CD14-positive monocyte (primary cell): Measurements from ENCODE around the gene METTL15. TPM values are rescaled to one million over a fixed set of nuclear protein-coding genes. Genes with fewer than 3 reads are reported as not detected.

Experiments used
- DNase-seq, 3 donors: peaks; one replicate each; pipeline ENCODE4 v3.0.0-alpha.2; 2011 to 2022
- H2AFZ ChIP-seq: 2 replicates; pipeline ENCODE4 v1.6.0; 2012; ENCODE audit warnings: mild to moderate bottlenecking, low read depth, low read length, inconsistent platforms; ENCODE audit not compliant: insufficient read depth, poor library complexity, severe bottlenecking
- H3K27ac ChIP-seq, 2 donors: 1 replicate in 1 of 2; 2 replicates in 1 of 2; pipeline ENCODE4 v1.5.1; 2012 to 2013; ENCODE audit warnings: low read length in 2 of 2, control low read depth in 1 of 2, inconsistent platforms in 1 of 2, low read depth in 1 of 2, mild to moderate bottlenecking in 1 of 2
- H3K27me3 ChIP-seq, 2 donors: one replicate each; pipeline versions ENCODE4 v1.6.0 to v1.6.1; 2011 to 2013; ENCODE audit warnings: low read length in 2 of 2; ENCODE audit not compliant: control insufficient read depth in 2 of 2, insufficient read depth in 2 of 2
- H3K36me3 ChIP-seq, 2 donors: replicated peaks in 1 of 2; 1 replicate in 1 of 2; 2 replicates in 1 of 2; pipeline versions ENCODE4 v1.5.1 to v1.6.1; 2012 to 2013; ENCODE audit warnings: low read length in 2 of 2, control low read depth in 1 of 2, inconsistent platforms in 1 of 2, mild to moderate bottlenecking in 1 of 2; ENCODE audit not compliant: insufficient read depth in 2 of 2, control insufficient read depth in 1 of 2
- H3K4me1 ChIP-seq, 2 donors: 1 replicate in 1 of 2; 2 replicates in 1 of 2; pipeline versions ENCODE4 v1.5.1 to v1.6.1; 2012 to 2013; ENCODE audit warnings: low read length in 2 of 2, control low read depth in 1 of 2, inconsistent platforms in 1 of 2, mild to moderate bottlenecking in 1 of 2, moderate library complexity in 1 of 2; ENCODE audit not compliant: insufficient read depth in 2 of 2, control insufficient read depth in 1 of 2
- H3K4me2 ChIP-seq: replicated peaks from 2 replicates; pipeline ENCODE3; 2012; ENCODE audit warnings: low read length, moderate library complexity, mild to moderate bottlenecking; ENCODE audit not compliant: poor library complexity, severe bottlenecking; ENCODE audit errors: extremely low read depth
- H3K4me3 ChIP-seq, 3 experiments: fragments of 200-600 bp in 1 of 3; sonication (generic) in 1 of 3; replicated peaks in 1 of 3; 1 replicate in 2 of 3; 2 replicates in 1 of 3; pipeline ENCODE4 v1.5.1; 2011 to 2013; ENCODE audit warnings: low read length in 3 of 3, mild to moderate bottlenecking in 3 of 3, control low read depth in 2 of 3, low read depth in 2 of 3, inconsistent platforms in 1 of 3, moderate library complexity in 1 of 3
- H3K79me2 ChIP-seq: 2 replicates; pipeline ENCODE4 v1.6.0; 2012; ENCODE audit warnings: mild to moderate bottlenecking, control low read depth, inconsistent platforms, low read length, moderate library complexity; ENCODE audit not compliant: insufficient read depth
- H3K9ac ChIP-seq: 2 replicates; pipeline ENCODE4 v1.6.0; 2017; ENCODE audit warnings: low read length, mild to moderate bottlenecking; ENCODE audit not compliant: insufficient read depth, poor library complexity, severe bottlenecking
- H3K9me3 ChIP-seq, 2 donors: replicated peaks in 1 of 2; 1 replicate in 1 of 2; 2 replicates in 1 of 2; pipeline versions ENCODE4 v1.5.1 to v1.6.1; 2012 to 2013; ENCODE audit warnings: low read length in 2 of 2, control low read depth in 1 of 2; ENCODE audit not compliant: control insufficient read depth in 1 of 2, insufficient read depth in 1 of 2
- H4K20me1 ChIP-seq: 2 replicates; pipeline ENCODE4 v1.6.0; 2012; ENCODE audit warnings: mild to moderate bottlenecking, low read length, control low read depth, moderate library complexity; ENCODE audit not compliant: insufficient read depth
- H3K27ac Mint-ChIP-seq, 7 donors: one replicate each; pipeline ENCODE4 v1.8.0; 2020; ENCODE audit warnings: mild to moderate bottlenecking in 7 of 7, mixed read lengths in 7 of 7, moderate library complexity in 6 of 7, inconsistent platforms in 2 of 7
- H3K27me3 Mint-ChIP-seq, 3 donors: one replicate each; pipeline ENCODE4 v1.8.0; 2021 to 2022; ENCODE audit warnings: low read depth in 3 of 3, mild to moderate bottlenecking in 3 of 3, mixed read lengths in 3 of 3, moderate library complexity in 3 of 3, inconsistent platforms in 1 of 3
- H3K36me3 Mint-ChIP-seq, 2 donors: one replicate each; pipeline ENCODE4 v1.8.0; 2020; ENCODE audit warnings: mixed read lengths in 2 of 2, inconsistent platforms in 1 of 2, mild to moderate bottlenecking in 1 of 2
- H3K4me1 Mint-ChIP-seq: one replicate; pipeline ENCODE4 v1.8.0; 2020; ENCODE audit warnings: mild to moderate bottlenecking, mixed read lengths
- H3K4me3 Mint-ChIP-seq, 2 donors: one replicate each; pipeline ENCODE4 v1.8.0; 2020; ENCODE audit warnings: mild to moderate bottlenecking in 2 of 2, mixed read lengths in 2 of 2, moderate library complexity in 1 of 2
- H3K9me3 Mint-ChIP-seq, 7 donors: one replicate each; pipeline ENCODE4 v1.8.0; 2020 to 2022; ENCODE audit warnings: mixed read lengths in 7 of 7, mild to moderate bottlenecking in 6 of 7, moderate library complexity in 6 of 7, inconsistent platforms in 2 of 7
- CTCF ChIP-seq: fragments of 200-600 bp; IDR thresholded peaks from one replicate; pipeline ENCODE4 v1.8.0; 2022; ENCODE audit warnings: antibody characterized with exemption, mild to moderate bottlenecking
- WGBS: methylation state at CpG from one replicate; pipeline ENCODE4 v1.1.5; 2013; ENCODE audit warnings: missing lambda C conversion rate; ENCODE audit not compliant: insufficient coverage; 5-methylcytosine and 5-hydroxymethylcytosine counted together
- intact Hi-C, 2 donors: fragments of 100-400 bp; cut with micrococcal nuclease; formaldehyde crosslinking; loops; one replicate each; pipeline versions ENCODE4 v1.15.0 to v1.15.1; 2023
- polyA plus RNA-seq, 3 donors: library from polyadenylated mRNA; depleted of rRNA in 1 of 3; unstranded in 2 of 3; stranded (reverse) in 1 of 3; fragments of 300-500 nt in 2 of 3; fragments of >200 nt in 1 of 3; fragmentation: Illumina TruSeq in 2 of 3; gene quantifications; 1 replicate in 2 of 3; 2 replicates in 1 of 3; pipeline ENCODE4 v1.2.3, GENCODE V29; 2012 to 2021

The METTL15 gene
- polyA plus RNA-seq, 3 donors = 2.3 to 2.9 (median 2.6) TPM

- Mint-ChIP-seq H3K27ac (no peak overlapping the region), H3K36me3 (no peaks in the 10 kb centered on the region), H3K4me3 (no peak overlapping the region), H3K27me3 (no peaks in the 10 kb centered on the region), H3K4me1 (no peaks in the 10 kb centered on the region), H3K9me3 (peaks cover 2 to 19% (median 9%) of the 10 kb centered on the region in 7 donors)
- no peaks in the 10 kb centered on the region for H3K27me3 ChIP-seq
- intact Hi-C loops = no loop called here
- DNase-seq = no peak
- H3K79me2 ChIP-seq = no peaks in the 10 kb centered on the region
- no peaks in the 10 kb centered on the region for H3K36me3 ChIP-seq
- no peaks in the 10 kb centered on the region for H3K4me1 ChIP-seq
- no peak overlapping the region for H2AFZ ChIP-seq
- no peak overlapping the region for H3K4me2 ChIP-seq
- TF ChIP-seq CTCF = no peak
- H3K27ac ChIP-seq = no peak overlapping the region
- H3K9ac ChIP-seq = no peak overlapping the region
- H3K4me3 ChIP-seq = no peak overlapping the region
- no peaks in the 10 kb centered on the region for H4K20me1 ChIP-seq
- peaks cover 0 to 11% of the 10 kb centered on the region in 2 donors for H3K9me3 ChIP-seq
Observed at GRCh38 chr11:28337701-28338100, 229.5 kb downstream of the METTL15 start.

- Histone ChIP-seq H3K9me3 (peaks cover 0 to 11% of the 10 kb centered on the region in 2 donors), H3K27ac (no peak overlapping the region), H2AFZ (no peak overlapping the region), H3K27me3 (no peaks in the 10 kb centered on the region), H3K4me2 (no peak overlapping the region), H3K79me2 (no peaks in the 10 kb centered on the region), H3K4me1 (no peaks in the 10 kb centered on the region), H3K36me3 (no peaks in the 10 kb centered on the region), H3K9ac (no peak overlapping the region), H4K20me1 (no peaks in the 10 kb centered on the region), H3K4me3 (no peak overlapping the region)
- Mint-ChIP-seq H3K4me1 (no peaks in the 10 kb centered on the region), H3K27ac (no peak overlapping the region), H3K9me3 (peaks cover 2 to 19% (median 9%) of the 10 kb centered on the region in 7 donors), H3K4me3 (no peak overlapping the region), H3K36me3 (no peaks in the 10 kb centered on the region), H3K27me3 (no peaks in the 10 kb centered on the region)
- TF ChIP-seq CTCF = no peak
- no CpG with 5 or more reads among the region's 3 CpGs for WGBS
- no peak for DNase-seq
- intact Hi-C loops = no loop called here
Observed at GRCh38 chr11:28338371-28338770, 230.2 kb downstream of the METTL15 start.
